ENCODE data around the gene ELAPOR1.

Gene ELAPOR1

DNA sequence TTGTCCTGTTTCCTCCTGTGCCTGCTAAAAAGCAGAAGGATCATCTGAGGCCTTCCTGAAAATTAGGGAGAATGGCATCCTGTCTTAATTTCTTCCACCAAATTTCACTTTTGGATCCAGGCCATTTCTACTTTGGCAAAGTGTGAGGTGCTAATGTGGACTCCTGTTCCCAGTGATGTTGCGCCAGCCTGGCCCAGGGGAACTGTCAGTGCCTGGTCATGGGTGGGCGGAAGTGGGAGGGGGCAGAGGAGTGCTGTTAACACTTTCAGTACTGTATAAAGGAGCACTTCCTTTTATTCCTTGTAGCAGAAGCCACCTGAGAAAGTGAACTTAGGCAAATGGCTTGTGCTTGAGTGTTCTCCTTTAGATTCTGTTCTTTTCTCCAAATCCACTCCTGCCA is 19.9 kb downstream of the ELAPOR1 start:
- TF ChIP-seq, protein P1, sequence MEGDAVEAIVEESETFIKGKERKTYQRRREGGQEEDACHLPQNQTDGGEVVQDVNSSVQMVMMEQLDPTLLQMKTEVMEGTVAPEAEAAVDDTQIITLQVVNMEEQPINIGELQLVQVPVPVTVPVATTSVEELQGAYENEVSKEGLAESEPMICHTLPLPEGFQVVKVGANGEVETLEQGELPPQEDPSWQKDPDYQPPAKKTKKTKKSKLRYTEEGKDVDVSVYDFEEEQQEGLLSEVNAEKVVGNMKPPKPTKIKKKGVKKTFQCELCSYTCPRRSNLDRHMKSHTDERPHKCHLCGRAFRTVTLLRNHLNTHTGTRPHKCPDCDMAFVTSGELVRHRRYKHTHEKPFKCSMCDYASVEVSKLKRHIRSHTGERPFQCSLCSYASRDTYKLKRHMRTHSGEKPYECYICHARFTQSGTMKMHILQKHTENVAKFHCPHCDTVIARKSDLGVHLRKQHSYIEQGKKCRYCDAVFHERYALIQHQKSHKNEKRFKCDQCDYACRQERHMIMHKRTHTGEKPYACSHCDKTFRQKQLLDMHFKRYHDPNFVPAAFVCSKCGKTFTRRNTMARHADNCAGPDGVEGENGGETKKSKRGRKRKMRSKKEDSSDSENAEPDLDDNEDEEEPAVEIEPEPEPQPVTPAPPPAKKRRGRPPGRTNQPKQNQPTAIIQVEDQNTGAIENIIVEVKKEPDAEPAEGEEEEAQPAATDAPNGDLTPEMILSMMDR (IDR thresholded peaks at IDR 0.05; ENCODE audit: low read depth, low read length), result no peak

GRCh38 chr1:109134423-109134822 is 20.5 kb downstream of the ELAPOR1 start:
- H3K9me3 ChIP-seq (ENCODE audit: severe bottlenecking), result no peaks in the 10 kb centered on the region
- no peaks in the 10 kb centered on the region for H3K36me3 ChIP-seq
- H3K27me3 ChIP-seq (ENCODE audit: insufficient read depth, low read depth, severe bottlenecking), result no peaks in the 10 kb centered on the region
- no peak overlapping the region for H3K27ac ChIP-seq
- TF ChIP-seq, protein P1 (IDR thresholded peaks at IDR 0.05; ENCODE audit: low read depth, low read length), result no peak
- DNase-seq, result no peak
- no peak overlapping the region for H3K4me3 ChIP-seq (ENCODE audit: low read depth, low read length)

More for the DNA sequence above, 19.9 kb downstream of the ELAPOR1 start:
- Histone ChIP-seq H3K27ac (no peak overlapping the region), H3K9me3 (ENCODE audit: severe bottlenecking) (no peaks in the 10 kb centered on the region), H3K36me3 (no peaks in the 10 kb centered on the region), H3K4me3 (ENCODE audit: low read depth, low read length) (no peak overlapping the region), H3K27me3 (ENCODE audit: insufficient read depth, low read depth, severe bottlenecking) (no peaks in the 10 kb centered on the region)
- DNase-seq, result no peak

DNA sequence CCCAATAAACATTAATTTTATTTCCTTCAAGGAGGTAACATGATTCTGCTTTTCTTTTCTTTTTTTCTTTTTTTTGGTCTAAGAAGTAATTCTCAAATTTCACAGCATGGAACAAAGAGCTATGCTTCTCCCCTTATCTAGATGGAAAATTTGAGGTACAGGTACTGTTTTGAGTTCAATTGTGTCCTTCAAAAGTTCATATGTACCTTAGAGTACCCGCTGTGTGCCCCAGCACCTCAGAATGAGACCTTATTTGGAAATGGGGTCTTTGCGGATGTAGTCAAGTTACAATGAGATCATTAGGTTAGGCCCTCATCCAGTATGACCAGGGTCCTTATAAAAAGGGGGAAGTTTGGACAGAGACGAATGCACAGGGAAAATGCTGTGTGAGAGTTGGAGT is 22.0 kb downstream of the ELAPOR1 start:
- Histone ChIP-seq H3K4me3 (ENCODE audit: low read depth, low read length) (no peak overlapping the region), H3K36me3 (no peaks in the 10 kb centered on the region), H3K27me3 (ENCODE audit: insufficient read depth, low read depth, severe bottlenecking) (no peaks in the 10 kb centered on the region), H3K27ac (no peak overlapping the region), H3K9me3 (ENCODE audit: severe bottlenecking) (no peaks in the 10 kb centered on the region)
- DNase-seq, result no peak
- TF ChIP-seq, protein P1 (IDR thresholded peaks at IDR 0.05; ENCODE audit: low read depth, low read length), result no peak

DNA sequence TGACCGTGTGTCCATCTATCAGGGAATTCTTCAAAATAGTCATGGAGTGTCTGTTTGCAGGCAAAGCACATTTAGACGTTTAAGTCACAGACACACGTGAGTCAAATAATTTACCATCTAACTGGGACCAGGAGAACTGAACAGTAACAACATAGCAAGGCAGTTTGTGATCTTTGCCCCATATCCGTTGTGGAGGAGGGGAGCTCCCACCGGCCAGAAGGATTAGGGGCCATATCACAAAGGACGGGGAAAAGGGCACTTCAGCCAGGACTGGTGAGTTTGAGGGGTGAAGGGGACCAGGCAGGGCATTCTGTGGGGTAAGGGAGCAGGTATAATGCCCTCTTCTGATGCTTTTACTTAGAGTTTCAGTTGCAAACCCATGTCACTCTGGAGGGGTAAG is 22.9 kb downstream of the ELAPOR1 start:
- Histone ChIP-seq H3K27me3 (ENCODE audit: insufficient read depth, low read depth, severe bottlenecking) (no peaks in the 10 kb centered on the region), H3K27ac (no peak overlapping the region), H3K9me3 (ENCODE audit: severe bottlenecking) (no peaks in the 10 kb centered on the region), H3K4me3 (ENCODE audit: low read depth, low read length) (no peak overlapping the region), H3K36me3 (no peaks in the 10 kb centered on the region)
- DNase-seq, result no peak
- TF ChIP-seq, protein P1 (IDR thresholded peaks at IDR 0.05; ENCODE audit: low read depth, low read length), result no peak

GRCh38 chr1:109137958-109138357 is 24.0 kb downstream of the ELAPOR1 start:
- TF ChIP-seq, protein P1 (IDR thresholded peaks at IDR 0.05; ENCODE audit: low read depth, low read length), result no peak
- DNase-seq, result no peak
- no peaks in the 10 kb centered on the region for H3K36me3 ChIP-seq
- H3K27me3 ChIP-seq (ENCODE audit: insufficient read depth, low read depth, severe bottlenecking), result no peaks in the 10 kb centered on the region
- H3K4me3 ChIP-seq (ENCODE audit: low read depth, low read length), result no peak overlapping the region
- H3K9me3 ChIP-seq (ENCODE audit: severe bottlenecking), result no peaks in the 10 kb centered on the region
- H3K27ac ChIP-seq, result no peak overlapping the region

DNA sequence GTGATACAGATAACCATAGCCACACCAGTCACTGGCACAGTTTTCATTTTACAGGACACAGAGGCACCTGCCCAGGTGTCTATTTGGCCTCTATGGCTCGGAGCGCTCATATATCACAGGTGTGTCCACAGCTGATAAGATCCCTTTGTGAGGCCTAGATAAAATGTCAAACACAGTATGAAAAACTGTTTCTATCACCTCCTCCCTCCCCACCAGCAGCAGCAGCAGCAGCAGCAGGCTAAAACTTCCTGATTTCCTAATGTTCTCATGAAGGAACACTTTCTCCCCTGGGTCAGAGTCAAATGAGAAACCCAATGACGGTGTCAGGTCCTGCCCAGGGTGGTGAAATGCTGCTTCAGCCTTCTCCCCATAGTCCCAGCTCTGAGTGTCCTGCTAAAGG is 24.4 kb downstream of the ELAPOR1 start:
- H3K27me3 ChIP-seq (ENCODE audit: insufficient read depth, low read depth, severe bottlenecking), result no peaks in the 10 kb centered on the region
- H3K4me3 ChIP-seq (ENCODE audit: low read depth, low read length), result no peak overlapping the region
- no peaks in the 10 kb centered on the region for H3K36me3 ChIP-seq
- TF ChIP-seq, protein P1 (IDR thresholded peaks at IDR 0.05; ENCODE audit: low read depth, low read length), result no peak
- no peak for DNase-seq
- H3K9me3 ChIP-seq (ENCODE audit: severe bottlenecking), result no peaks in the 10 kb centered on the region
- no peak overlapping the region for H3K27ac ChIP-seq

All from WERI-Rb-1 (cell line).